Hepatocyte (in vitro differentiated cells): ENCODE data around the gene ZFYVE28.

Experiments used
- CTCF ChIP-seq: fragments of 200-600 bp; sonication (generic); IDR thresholded peaks from 2 replicates; pipeline ENCODE4 v1.5.1; 2016; ENCODE audit warnings: antibody characterized with exemption, mild to moderate bottlenecking; ENCODE audit not compliant: poor library complexity
- EZH2 ChIP-seq: fragments of 200-600 bp; sonication (generic); IDR thresholded peaks from 2 replicates; pipeline ENCODE4 v1.6.1; 2016; ENCODE audit warnings: antibody characterized with exemption, mild to moderate bottlenecking, borderline replicate concordance

GRCh38 chr4:2449511-2450392, 31.3 kb upstream of the ZFYVE28 start:
- TF ChIP-seq CTCF (no peak), EZH2 (no peak)
